NCI-H1436 (cell line): ENCODE data around the gene ZNF28.
"Not testable (repeated sequence)": the region's sequence is repeated elsewhere in the genome, so short reads cannot be mapped to it uniquely, and the experiment has no call there.

ENCODE experiments used
- DNase-seq: peaks from one replicate; lab custom pipeline; 2025; lab: John Stamatoyannopoulos, UW

The ZNF28 gene

DNA sequence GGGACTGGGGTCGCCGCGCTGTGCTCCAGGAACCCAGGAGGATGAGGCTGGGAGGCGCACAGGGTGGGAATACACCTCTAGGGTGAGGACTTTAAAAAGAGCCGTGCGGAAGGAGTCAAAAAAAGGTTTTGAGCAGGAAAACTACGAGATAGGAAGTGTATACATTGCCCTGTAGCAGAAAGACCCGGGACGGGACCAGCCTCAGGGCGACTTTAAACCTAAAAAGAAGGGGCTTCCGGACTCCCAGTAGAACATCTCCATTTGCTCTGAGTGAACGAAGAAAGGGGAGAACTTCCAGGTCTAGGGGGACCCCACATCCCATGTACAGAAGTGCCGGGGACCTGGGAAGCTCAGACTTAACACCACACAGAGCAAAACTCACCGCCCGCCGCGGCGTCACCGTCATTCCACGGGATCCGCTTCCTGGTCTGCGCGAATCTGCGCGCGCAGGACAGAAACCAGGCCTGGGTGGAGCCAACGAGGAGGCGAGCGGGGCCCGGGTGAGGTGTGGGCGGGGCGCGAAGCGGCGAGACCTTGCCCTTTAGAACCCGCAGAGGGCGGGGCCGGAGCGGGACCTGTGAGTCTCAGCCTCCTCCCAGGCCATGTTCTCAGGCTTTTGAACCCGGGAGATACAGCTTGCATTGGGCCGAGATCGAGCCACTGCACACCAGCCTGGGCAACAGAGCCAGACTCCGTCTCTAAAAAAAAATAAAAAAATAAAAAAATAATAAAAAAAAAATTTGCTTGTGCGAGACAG is at the start of gene ZNF28:
TSS of gene ZNF28 (minus strand) at position 430 of the 757 bp plus-strand sequence. CDS start 3,675 bp downstream, outside the sequence.
- peak; percentile 57 for DNase-seq

DNA sequence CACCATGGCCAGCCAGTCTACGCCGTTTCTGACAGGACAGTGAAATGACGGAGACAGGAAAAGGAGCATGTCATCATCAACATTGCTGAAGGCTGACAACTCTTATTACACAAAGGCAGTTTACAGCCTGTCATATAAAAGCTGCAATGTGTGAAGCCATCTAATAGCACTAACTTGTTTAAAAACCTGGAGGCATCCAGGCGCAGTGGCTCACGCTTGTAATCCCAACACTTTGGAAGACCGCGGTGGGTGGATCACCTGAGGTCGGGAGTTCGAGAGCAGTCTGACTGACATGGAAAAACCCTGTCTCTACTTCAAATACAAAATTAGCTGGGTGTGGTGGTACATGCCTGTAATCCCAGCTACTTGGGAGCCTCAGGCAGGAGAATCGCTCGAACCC is 46.6 kb upstream of the ZNF28 start:
- not testable (repeated sequence) for DNase-seq

DNA sequence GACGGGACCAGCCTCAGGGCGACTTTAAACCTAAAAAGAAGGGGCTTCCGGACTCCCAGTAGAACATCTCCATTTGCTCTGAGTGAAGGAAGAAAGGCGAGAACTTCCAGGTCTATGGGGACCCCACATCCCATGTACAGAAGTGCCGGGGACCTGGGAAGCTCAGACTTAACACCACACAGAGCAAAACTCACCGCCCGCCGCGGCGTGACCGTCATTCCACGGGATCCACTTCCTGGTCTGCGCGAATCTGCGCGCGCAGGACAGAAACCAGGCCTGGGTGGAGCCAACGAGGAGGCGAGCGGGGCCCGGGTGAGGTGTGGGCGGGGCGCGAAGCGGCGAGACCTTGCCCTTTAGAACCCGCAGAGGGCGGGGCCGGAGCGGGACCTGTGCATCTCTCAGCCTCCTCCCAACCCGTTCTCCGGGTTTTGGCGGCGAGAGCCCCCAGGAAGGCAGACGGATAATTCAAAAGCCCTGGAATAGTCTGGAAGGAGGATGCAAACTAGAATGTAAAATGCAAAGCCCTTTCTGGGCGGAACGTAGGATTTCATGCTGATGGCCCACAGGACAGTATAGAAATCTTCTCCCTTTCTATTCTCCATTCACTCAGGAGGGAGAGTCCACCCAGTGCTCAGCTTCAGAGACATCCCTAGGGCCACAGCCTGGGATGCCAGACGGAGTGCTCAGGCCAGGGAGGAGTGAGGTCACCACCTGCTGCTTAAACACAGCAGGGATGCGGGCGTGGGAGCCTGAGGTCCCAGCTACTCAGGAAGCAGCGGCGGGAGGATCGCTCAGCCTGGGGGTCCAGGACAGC is 36.2 kb upstream of the ZNF28 start, which contains the start of gene ZNF468:
TSS of gene ZNF468 (minus strand) at position 242 of the 814 bp plus-strand sequence. CDS start 3,347 bp downstream, outside the sequence.
- peak; percentile 65 for DNase-seq

DNA sequence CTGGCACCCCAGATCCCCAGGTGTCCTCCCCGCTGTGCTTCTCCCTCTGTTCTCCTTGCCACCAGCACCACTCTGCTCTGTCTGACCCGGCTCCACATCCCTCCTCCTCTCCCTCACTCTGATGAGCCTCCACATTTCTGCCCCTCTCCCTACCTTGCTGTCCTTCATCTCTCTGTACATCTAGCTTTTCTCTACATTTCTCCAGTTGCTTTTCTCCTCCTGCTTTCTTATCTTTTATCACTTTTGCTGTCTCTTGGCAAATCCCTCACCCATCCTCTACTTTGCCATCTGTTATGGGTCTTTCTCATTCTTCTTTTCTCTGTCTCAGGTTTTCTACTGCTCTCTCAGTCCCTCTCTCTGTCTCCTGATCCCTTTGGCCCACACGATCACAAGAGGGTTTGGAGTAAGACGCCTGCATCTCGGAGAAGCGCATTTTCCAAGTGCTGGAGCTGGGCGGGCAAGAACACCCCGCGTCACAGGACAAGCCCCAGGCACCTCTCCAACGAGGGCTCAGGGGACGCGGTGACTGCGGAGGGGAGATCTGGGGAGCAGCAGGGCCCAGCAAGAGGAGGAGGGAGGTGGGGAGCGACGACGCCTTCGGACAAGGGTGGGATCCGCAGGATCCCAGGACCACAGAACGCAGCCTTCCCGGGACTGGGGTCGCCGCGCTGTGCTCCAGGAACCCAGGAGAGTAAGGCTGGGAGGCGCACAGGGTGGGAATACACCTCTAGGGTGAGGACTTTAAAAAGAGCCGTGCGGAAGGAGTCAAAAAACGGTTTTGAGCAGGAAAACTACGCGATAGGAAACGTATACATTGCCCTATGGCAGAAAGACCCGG is 35.3 kb upstream of the ZNF28 start:
- not testable (repeated sequence) for DNase-seq

DNA sequence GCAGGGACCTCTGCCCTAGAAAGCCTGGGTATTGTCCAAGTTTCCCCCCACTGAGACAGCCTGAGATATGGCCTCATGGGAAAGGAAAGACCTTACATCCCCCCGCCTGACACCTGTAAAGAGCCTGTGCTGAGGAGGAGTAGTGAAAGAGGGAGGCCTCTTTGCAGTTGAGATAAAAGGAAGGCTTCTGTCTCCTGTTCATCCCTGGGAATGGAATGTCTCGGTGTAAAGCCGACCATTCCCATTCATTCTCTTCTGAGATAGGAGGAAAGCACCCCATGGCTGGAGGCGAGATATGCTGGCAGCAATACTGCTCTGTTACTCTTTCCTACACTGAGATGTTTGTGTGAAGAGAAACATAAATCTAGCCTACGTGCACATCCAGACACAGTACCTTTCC is 25.9 kb upstream of the ZNF28 start:
- not testable (repeated sequence) for DNase-seq

DNA sequence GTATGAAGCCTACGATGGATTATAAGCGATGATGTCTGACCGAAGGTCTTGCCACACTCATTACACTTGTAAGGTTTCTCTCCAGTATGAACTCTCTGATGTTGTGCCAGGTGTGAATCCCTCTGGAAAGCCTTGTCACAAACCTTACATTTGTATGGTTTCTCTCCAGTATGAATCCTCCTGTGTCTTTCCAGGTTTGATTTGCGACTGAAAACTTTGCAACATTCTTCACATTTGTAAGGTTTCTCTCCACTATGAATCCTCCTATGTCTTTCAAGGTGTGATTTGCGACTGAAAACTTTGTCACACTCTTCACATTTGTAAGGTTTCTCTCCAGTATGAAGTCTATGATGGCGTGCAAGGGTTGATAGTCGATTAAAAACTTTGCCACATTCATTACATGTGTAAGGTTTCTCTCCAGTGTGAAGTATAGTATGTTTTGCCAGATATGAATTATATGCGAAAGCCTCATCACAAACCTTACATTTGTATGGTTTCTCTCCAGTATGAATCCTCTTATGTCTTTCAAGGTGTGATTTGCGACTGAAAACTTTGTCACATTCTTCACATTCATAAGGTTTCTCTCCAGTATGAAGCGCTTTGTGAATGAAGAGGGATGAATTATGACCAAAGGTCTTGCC is 19.5 kb upstream of the ZNF28 start:
- DNase-seq = not testable (repeated sequence)

DNA sequence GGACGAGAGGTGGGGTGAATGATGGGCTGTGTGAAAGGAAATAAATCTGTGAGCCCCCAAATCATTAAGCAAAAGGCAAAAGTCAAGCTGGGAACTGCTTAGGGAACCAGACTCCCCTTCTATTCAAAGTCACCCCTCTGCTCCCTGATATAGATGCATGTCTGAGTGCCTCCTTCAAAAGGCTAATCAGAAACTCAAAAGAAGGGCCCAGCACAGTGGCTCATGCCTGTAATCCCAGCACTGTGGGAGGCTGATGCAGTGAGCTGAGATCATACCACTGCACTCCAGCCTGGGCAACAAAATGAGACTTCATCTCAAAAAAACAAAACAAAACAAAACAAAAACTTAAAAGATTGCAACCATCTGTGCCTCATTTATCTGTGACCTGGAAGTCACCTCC is 12.9 kb upstream of the ZNF28 start:
- not testable (repeated sequence) for DNase-seq

DNA sequence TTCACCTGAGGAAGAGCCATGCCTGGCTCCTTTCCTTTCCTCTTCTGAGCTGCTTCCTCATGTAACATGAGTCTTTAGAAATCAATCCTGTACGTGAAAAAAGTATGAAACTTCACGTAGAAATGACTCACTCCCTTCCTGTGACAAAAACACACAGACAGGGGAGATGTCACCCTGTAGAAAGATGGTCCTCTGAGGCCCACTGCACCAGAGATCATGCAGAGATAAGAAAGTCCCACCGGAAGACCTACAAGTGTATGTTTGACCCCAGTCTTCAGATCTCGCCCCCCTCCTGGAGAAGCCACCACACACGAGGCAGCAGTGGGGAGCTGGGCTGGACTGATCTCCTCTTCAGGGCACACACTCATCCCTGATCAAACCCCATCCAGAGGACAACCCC is 12.1 kb upstream of the ZNF28 start:
- not testable (repeated sequence) for DNase-seq

DNA sequence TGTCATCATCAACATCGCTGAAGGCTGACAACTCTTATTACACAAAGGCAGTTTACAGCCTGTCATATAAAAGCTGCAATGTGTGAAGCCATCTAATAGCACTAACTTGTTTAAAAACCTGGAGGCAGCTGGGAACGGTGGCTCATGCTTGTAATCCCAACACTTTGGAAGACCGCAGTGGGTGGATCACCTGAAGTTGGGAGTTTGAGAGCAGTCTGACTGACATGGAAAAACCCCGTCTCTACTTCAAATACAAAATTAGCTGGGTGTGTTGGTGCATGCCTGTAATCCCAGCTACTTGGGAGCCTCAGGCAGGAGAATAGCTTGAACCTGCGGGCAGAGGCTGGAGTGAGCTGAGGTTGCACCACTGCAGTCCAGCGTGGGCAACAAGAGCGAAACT is 8.4 kb upstream of the ZNF28 start:
- not testable (repeated sequence) for DNase-seq

DNA sequence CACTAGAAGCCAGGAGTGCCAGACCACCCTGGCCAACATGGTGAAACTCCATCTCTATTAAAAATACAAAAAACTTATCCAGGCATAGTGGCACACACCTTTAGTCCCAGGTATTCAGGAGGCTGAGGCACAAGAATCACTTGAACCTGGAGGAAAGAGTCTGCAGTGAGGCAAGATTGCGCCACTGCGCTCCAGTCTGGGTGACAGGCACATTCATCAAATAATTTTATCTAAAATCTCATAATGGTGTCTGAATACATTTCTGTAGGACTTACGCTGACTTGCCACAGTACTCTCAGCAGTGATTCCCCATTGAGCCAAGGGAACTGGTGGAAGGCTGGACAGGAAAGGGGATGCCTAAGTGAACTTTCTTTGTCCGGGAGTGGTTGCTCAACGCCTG is 4.3 kb upstream of the ZNF28 start:
- no peak for DNase-seq

DNA sequence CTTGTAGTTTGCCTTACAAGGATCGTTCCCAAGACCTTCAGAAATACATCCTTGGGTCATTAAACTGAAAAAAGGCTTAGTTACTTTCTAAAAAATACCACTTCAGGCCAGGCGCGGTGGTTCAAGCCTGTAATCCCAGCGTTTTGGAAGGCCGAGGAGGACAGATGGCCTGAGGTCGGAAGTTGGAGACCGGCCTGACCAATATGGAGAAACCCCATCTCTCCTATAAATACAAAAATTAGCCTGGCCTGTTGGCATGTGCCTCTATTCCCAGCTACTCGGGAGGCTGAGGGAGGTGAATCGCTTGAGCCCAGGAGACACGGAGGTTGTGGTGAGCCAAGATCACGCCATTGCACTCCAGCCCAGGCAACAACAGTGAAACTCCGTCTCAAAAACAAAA is 2.2 kb upstream of the ZNF28 start:
- DNase-seq = no peak

DNA sequence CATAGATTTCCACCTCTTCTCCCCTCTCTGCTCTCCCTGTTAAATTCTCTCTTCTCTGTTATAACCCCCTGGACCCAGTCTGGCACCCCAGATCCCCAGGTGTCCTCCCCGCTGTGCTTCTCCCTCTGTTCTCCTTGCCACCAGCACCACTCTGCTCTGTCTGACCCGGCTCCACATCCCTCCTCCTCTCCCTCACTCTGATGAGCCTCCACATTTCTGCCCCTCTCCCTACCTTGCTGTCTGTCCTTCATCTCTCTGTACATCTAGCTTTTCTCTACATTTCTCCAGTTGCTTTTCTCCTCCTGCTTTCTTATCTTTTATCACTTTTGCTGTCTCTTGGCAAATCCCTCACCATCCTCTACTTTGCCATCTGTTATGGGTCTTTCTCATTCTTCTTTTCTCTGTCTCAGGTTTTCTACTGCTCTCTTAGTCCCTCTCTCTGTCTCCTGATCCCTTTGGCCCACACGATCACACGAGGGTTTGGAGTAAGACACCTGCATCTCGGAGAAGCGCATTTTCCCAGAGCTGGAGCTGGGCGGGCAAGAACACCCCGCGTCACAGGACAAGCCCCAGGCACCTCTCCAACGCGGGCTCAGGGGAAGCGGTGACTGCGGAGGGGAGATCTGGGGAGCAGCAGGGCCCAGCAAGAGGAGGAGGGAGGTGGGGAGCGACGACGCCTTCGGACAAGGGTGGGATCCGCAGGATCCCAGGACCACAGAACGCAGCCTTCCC is 795 bp downstream of the ZNF28 start:
- peak; percentile 2 for DNase-seq

DNA sequence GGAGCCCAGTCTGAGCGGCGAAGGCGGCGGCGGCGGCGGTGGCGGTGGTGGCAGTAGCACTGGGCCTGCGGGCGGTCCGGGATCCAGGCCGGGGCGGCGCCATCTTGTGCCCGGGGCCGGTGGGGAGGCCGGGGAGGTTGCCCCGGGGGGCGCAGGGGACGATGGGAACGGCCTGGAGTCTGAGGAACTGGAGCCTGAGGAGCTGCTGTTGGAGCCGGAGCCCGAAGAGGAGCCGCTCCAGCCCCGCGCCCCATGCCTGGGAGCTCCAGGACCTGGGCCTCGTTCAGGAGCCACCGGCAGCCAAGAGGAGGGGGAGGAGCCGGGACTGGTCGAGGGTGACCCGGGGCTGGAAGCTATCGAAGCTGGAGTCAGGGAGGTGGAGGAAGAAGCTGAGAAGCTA is 11.6 kb downstream of the ZNF28 start:
- no peak for DNase-seq

DNA sequence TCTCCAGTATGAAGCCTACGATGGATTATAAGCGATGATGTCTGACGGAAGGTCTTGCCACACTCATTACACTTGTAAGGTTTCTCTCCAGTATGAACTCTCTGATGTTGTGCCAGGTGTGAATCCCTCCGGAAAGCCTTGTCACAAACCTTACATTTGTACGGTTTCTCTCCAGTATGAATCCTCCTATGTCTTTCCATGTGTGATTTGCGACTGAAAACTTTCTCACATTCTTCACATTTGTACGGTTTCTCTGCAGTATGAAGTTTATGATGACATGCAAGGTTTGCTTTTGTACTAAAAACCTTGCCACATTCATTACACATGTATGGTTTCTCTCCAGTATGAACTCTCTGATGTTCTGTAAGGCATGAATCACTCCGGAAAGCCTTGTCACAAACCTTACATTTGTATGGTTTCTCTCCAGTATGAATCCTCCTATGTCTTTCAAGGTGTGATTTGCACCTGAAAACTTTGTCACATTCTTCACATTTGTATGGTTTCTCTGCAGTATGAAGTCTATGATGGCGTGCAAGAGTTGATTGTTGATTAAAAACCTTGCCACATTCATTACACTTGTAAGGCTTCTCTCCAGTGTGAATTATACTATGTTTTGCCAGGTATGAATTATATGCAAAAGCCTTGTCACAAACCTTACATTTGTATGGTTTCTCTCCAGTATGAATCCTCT is 21.3 kb downstream of the ZNF28 start:
- DNase-seq = not testable (repeated sequence)

DNA sequence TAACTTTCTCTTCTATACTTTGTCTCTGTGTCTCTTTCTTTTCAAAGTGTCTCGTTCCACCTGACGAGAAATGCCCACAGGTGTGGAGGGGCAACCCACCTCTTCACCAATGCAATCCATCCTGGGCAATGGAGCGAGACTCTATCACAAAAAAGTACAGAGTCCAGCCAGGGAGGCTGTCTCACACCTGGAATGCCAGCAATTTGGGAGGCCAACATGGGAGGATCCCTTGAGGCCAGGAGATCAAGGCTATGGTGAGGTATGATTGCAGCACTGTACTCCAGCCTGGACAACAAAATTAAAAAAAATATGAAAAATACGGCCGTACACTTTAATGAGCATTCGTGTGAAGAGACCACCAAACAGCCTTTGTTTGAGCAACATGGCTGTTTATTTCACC is 32.0 kb downstream of the ZNF28 start:
- DNase-seq = no peak

DNA sequence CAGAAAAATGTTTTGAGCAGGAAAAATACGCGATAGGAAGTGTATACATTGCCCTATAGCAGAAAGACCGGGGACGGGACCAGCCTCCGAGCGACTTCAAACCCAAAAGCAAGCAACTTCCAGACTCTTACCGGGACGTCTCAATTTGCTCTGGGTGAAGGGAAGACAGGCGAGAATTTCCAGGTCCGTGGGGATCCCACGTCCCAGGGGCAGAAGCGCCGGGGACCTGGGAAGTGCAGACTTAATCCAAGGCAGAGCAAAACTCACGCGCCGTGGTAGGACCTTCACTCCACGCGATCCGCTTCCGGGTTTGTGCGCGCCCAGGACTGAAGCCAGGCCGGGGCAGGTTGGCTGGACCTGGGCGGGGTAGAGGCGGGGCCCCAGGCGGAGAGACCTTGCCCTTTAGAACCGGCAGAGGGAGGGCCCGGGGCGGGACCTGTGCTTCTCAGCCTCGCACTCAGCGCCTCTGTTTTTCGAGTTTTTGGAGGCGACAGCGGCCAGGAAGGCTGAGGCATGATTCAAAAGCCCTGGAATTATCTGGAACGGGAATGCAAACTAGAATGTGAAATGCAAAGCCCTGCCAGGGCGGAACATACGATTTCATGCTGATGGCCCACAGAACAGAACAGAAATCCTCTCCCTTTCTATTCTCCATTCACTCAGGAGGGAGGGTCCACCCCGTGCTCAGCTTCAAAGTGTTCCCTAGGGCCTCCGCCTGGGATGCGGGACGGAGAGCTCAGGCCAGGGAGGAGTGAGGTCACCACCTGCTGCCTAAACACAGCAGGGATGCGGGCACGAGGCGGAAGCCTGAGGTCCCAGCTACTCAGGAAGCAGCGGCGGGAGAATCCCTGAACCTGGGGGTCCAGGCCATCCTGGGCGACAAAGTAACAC is 34.7 kb downstream of the ZNF28 start, which contains the start of gene ZNF600:
TSS of gene ZNF600 (minus strand) at position 328 of the 891 bp plus-strand sequence. CDS start 7,903 bp downstream, outside the sequence.
- peak; percentile 65 for DNase-seq

DNA sequence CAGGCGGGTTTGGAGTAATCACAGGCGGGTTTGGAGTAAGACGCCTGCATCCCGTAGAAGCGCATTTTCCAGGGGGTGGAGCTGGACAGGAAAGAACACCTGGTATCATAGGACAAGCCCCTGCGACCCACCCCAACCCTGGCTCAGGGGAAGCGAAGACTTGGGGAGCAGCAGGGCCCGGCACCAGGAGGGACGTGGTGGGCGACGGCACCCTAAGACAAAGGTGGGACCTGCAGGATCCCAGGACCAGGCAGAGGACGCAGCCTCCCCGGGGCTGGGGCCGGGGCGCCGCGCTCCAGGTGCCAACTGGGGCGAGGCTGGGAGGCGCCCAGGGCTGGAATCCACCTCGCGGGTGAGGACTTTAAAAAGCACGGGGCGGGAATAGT is 35.4 kb downstream of the ZNF28 start:
- DNase-seq = no peak

DNA sequence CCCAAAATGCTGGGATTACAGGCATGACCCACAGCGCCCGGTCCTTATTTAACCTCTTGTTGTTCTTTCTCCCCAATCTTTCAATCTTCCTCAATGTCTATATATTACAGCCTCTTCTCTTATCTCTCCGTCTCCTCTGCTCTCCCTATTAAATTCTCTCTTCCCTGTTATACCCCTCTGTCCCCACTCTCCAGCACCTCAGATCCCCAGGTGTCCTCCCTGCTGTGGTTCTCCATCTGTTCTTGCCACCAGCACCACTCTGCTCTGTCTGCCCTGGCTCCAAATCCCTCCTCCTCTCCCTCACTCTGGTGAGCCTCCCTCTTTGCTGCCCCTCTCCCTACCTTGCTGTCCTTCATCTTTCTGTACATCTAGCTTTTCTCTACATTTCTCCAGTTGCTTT is 35.9 kb downstream of the ZNF28 start:
- DNase-seq = no peak

DNA sequence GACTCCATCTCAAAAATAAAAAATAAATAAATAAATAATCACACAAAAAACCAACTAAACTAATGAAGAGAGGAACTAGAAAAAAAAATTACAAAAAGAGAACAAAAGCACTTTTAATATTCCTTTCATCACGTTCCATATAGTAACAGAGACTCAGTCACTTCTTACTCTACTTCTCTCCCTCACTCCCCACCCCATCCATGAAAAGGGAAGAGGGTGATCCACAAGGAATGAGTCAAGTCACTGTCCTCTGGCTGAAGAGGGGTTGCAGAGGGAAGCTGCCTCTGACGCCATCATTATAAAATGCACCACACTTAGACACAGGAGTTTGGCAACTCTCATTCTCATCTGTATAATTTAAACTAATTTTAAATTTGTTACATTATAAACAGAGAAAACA is 38.6 kb downstream of the ZNF28 start:
- DNase-seq = not testable (repeated sequence)
